ENCODE results near the gene PDGFRA.
A peak's percentile ranks its signal among the peaks of the same experiment; 100 is the strongest.
"Not testable (repeated sequence)": the region's sequence is repeated elsewhere in the genome, so short reads cannot be mapped to it uniquely, and the experiment has no call there.

PDGFRA gene

DNA sequence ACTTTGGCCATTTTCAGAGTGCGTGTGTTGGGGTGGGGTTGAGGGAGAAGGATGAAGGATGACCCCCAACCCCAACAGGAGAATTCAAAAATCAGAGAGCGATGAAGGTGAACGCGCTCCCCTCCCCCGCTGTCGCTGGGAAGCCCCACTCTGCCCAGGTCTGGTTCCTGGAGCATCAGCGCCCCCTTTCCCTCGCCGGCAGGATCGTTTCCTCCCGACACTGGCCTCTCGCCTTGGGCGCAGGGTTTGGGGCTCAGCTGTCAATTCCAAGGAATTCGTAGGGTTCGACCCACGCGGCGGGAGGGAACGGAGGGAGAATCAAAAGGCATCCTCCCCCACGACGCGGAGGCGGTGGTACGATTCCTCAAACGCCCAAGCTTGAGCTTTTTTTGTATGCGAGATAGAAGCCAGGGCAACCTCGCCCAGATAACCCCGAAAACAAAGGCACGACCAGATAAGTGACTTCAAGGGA lies 1.0 kb upstream of the PDGFRA start:
- DNase-seq, result peak; percentile 19

GRCh38 chr4:54228546-54228945 lies 547 bp upstream of the PDGFRA start:
- DNase-seq, result no peak

DNA sequence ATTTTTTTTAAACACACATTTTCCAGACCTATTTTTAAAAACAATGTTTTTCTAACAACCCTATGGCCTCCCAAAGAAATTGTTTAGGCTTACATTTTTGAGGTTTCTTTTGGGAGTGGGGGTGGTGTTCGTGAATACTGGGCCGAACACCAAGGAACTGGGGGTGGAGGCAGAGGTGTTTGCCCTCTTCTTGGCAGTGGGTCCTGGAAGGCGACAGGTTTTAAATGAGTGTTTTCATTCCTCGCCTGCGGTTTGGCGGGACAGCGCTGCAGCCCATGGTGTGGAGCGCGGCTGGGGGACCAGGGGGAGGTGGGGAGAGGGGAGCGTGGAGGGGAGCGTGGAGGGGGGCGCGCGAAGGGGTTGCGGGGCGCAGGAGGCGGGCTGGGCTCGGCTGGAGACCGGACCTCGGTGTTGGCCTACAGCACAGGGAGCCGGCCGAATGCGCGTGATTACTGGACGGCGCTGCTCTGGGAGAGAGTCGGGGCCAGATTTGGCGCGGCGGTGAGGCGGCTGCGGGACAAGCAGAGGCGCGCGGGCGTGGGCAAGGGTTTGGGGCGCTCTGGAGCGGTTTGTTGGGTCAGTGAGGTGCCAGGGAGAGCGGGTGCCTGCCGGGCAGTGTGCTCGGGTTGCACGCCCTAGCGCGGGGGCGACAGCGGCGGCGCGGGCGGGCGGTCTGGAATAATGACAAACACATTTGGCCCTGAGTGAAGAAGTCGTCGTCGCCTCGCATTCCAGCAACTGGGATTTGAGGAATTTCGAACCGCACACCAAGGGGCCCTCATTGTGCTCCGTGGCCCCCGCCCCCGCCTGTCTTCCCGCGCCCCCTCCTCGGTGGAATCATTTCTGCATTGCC lies 764 bp downstream of the PDGFRA start:
- no peak for DNase-seq

DNA sequence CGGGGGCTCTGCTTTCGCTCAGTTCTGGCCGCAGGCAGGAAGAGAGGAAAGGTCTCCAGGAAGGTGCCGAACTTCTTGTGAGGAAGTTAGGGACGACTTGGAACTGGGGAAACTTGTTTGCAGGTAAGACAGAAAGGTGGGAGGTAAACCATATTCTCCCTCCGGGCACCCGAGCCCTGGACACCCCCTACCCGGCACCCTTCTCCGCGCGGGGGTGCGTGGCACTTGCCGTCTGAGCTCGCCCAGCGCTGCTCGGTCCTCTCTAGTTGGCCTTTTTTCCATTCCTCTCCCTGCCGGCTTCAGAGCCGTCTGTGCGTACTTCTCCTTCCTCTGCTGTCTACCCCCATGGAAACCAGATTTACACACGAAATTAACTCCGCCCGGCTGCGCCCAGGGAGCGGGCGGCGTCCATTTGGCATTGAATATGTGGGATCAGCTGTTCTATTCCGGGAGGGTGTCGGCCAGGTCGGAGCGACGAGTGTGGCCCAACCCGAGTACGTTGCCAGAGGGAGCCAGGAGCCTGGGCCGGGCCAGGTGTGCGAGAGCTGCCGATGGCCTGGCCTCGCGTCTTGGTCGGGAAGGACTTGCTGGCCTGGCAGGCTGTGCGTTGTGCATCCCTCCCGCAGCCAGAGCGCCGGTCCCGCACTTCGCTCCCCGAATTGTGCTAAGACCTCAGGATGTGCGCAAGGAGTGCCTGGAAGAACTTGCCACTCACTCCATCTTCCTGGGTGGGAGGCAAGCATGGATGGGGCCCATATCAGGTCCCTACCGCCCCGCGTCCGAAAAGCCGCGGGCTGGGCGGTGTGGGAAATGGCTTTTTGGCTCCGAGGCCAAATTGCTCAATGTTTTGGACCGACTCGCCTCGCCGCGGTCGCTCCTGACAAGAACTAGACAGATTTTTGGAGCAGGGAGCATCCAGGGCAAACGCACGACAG lies 1.7 kb downstream of the PDGFRA start:
- no peak for DNase-seq

- no peak for DNase-seq
Observed at GRCh38 chr4:54231419-54231767, 2.3 kb downstream of the PDGFRA start.

GRCh38 chr4:54231768-54232688 lies 2.9 kb downstream of the PDGFRA start:
- DNase-seq, result no peak

DNA sequence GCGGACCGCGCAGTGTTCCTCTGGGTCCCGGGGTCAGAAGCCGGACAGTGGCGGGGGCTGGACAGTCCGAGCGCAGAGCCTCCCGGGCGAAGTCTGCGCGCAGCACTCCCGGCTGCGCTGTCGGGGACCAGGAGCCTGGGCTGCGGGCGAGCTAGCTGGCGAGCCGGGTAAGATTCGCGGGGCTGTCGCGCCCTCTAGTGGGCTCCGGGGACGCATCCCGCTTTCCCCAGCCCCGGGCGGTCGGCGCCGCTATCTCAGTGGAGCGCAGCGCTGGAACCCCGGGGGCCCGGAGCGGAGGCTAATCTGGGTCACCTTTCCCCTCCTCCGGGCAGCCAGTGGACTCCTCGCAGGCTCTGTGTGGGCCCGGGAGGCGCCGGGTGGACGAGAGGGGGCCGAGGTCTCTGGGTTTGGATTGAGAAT lies 4.2 kb downstream of the PDGFRA start:
- peak; percentile 71 for DNase-seq

GRCh38 chr4:54233697-54234496 lies 4.8 kb downstream of the PDGFRA start:
- DNase-seq, result peak; percentile 71

DNA sequence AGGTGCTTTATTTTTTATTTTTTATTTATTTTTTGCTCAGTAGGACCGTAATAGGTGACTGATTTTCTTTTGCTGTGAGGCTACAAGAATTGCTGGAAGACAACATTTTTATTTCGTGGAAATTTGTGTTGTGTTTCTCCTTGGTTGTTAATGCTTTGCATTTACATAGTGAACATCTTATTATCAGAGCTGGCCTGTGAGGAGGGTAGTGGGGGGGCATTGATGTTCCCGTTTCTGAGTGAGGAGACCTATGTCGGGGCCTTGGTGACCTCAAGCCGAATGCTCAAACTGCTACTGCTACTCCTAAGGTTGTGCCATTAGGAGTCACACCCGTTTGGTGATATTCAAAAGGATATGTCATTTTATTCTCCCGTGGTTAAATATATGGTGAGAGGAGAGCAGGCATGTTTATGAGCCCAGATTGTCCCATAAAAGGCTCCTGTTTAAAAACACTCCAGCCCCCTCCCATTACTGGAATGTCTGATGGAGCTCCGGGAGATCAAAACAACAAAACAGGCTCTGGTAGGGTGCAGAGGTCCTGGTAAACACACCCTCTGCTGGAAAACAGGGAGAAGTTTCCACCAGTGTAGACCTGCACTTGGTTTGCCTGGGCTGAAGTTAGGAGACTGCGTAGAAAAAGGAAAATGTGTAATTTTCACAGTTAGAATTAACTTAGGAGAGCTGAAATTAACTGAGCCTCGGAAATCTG lies 5.6 kb downstream of the PDGFRA start:
- DNase-seq, result no peak

DNA sequence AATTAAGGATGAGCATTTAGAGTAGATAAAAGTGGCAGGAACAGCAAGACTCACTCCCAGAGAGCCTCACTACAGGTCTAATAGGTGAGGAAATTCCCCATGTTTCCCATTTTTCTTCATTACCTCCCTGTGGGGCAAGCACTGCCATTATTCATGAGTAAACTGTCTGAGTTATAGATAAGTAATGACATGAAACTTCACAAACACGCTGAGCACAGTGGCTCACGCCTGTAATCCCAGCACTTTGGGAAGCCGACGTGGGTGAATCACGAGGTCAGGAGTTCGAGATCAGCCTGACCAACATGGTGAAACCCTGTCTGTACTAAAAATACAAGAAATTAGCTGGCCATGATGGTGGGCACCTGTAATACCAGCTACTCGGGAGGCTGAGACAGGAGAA lies 7.2 kb downstream of the PDGFRA start:
- not testable (repeated sequence) for DNase-seq

- DNase-seq, result no peak
Observed at GRCh38 chr4:54237770-54238169, 8.7 kb downstream of the PDGFRA start.

DNA sequence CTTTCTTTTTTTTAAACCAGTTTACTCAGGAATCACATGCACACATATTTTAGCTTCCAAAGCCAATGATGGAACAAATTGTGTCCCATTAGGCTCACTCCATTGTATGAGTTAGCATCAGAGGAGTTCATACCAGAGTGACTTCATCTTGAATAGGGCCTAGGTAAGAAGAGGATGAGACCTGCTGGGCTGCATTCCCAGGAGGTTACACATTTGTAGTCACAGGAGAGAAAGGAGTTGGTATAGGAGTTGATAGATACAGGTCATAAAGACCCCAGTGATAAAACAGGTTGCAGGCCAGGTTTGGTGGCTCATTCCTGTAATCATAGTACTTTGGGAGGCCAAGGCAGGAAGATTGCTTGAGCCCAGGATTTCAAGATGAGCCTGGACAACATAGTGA lies 9.3 kb downstream of the PDGFRA start:
- no peak for DNase-seq

DNA sequence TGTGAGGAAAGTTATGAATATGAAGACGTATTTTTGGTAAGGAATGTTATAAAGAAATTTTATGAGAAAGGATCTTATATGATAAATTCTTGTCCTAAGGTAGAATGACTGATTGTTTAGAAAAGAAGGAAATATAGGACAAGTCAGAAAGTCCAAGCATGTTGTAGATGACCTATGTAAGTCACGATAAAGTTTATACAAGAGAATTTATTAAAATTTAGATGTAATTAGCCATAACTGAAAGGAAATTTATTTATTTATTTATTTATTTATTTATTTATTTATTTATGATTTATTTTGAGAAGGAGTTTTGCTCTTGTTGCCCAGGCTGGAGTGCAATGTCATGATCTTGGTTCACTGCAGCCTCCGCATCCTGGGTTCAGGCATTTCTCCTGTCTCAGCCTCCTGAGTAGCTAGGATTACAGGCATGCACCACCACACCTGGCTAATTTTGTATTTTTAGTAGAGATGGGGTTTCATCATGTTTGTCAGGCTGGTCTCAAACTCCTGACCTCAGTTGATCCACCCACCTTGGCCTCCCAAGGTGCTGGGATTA lies 12.3 kb downstream of the PDGFRA start:
- DNase-seq, result not testable (repeated sequence)

DNA sequence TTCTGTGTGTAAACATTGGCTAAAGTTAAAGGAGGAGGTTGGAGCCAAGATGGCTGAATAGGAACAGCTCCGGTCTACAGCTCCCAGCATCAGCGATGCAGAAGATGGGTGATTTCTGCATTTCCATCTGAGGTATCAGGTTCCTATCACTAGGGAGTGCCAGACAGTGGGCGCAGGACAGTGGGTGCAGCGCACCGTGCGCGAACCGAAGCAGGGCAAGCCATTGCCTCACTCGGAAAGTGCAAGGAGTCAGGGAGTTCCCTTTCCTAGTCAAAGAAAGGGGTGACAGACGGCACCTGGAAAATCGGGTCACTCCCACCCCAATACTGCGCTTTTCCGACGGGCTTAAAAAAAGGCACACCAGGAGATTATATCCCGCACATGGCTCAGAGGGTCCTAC lies 14.4 kb downstream of the PDGFRA start:
- not testable (repeated sequence) for DNase-seq

DNA sequence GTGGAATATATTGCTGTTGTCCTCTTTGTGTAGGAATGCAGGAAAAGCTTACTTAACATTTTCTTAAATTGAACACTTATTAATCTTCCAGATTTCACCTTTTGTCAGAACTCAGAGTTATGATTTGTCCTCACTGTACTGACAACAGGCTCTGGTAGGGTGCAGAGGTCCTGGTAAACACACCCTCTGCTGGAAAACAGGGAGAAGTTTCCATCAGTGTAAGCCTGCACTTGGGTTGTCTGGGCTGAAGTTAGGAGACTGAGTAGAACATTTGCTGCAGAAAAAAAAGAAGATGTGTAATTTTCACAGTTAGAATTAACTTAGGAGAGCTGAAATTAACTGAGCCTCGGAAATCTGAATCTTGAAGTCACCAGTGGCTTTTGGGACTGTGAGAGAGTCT lies 23.2 kb downstream of the PDGFRA start:
- DNase-seq, result not testable (repeated sequence)

DNA sequence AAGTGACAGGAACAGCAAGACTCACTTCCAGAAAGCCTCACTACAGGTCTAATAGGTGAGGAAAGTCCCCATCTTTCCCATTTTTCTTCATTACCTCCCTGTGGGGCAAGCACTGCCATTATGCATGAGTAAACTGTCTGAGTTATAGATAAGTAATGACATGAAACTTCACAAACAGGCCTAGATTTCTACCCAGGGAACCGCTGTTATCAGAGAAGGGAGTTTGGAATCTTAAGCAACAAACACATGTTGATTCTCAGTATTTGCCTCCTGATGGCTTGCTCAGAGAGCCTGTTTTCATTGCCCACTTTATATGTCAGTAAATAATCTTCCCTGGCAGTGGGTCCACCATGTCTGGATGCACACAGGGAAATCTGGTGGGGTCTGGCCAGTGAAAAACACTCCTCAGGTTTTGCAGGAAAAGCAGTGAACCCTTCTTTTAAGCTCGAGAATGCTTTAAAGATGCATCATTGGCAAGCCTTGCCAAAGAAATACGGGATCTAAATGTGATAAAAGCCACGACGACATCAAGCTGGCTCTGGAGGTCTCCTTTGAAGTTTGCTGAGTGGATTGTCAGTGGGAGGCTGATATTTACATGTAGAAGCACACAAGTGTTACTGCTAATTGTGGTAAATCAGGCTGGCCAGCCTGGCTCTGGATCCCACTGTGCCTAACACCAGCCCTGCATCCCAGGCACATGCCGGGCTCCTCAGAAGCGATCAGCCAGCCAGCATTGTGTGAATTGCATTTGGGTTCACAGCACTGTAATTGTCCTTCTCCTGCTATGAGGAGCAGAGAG lies 25.2 kb downstream of the PDGFRA start:
- DNase-seq, result no peak

DNA sequence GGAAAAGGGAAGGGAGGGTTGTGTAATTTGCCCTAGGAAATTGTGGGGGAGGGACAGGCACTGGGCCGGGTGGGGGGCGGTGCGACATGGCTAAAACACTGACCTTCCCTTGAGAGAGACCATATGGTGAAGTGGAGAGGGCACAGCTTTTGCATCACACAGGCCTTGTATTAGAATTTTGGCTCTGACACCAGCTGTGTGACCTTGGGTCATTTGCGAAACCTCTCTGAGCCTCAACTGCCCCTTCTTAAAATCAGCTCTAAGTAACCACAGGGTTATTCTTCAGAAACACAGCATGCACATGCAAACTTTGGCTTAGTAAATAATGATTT lies 25.8 kb downstream of the PDGFRA start:
- DNase-seq, result no peak

- DNase-seq, result no peak
Observed at GRCh38 chr4:54255881-54256280, 26.8 kb downstream of the PDGFRA start.

- no peak for DNase-seq
Observed at GRCh38 chr4:54256491-54257486, 27.7 kb downstream of the PDGFRA start.
